ENCODE data around the gene HIRIP3.
A peak's percentile ranks its signal among the peaks of the same experiment; 100 is the strongest.
"Not testable (repeated sequence)": the region's sequence is repeated elsewhere in the genome, so short reads cannot be mapped to it uniquely, and the experiment has no call there.

Gene HIRIP3

GRCh38 chr16:29959821-29960220 lies 35.6 kb downstream of the HIRIP3 start:
- DNase-seq (ENCODE audit: low spot score), result not testable (repeated sequence)

- no peak for DNase-seq (ENCODE audit: low spot score)
Measured at GRCh38 chr16:29959293-29959692, 36.1 kb downstream of the HIRIP3 start.

GRCh38 chr16:29958756-29959155 lies 36.7 kb downstream of the HIRIP3 start:
- no peak for DNase-seq (ENCODE audit: low spot score)

- no peak for DNase-seq (ENCODE audit: low spot score)
Measured at GRCh38 chr16:29951625-29952365, 43.6 kb downstream of the HIRIP3 start.

GRCh38 chr16:29950806-29951461 lies 44.5 kb downstream of the HIRIP3 start:
- DNase-seq (ENCODE audit: low spot score), result no peak

GRCh38 chr16:29947897-29948296 lies 47.5 kb downstream of the HIRIP3 start:
- DNase-seq (ENCODE audit: low spot score), result no peak

GRCh38 chr16:29943846-29944799 lies 51.3 kb downstream of the HIRIP3 start:
- peak; percentile 91 for DNase-seq (ENCODE audit: low spot score)

All from AG20443 (cell line).